ENCODE data around the gene ECM2.

GRCh38 chr9:92518199-92518598, 17.6 kb downstream of the ECM2 start:
- no peak for TF ChIP-seq EZH2 (IDR thresholded peaks at IDR 0.05; ENCODE audit: insufficient read depth, poor library complexity, severe bottlenecking)
- no peak for TF ChIP-seq EZH2phosphoT487 (IDR thresholded peaks at IDR 0.05; ENCODE audit: insufficient read depth, low read depth)

All from GM23248 (cell line).